ENCODE measurements around the gene SLC6A18. TPM values are rescaled to one million over a fixed set of nuclear protein-coding genes. Genes with fewer than 3 reads are reported as not detected.
"Not testable (repeated sequence)": the region's sequence is repeated elsewhere in the genome, so short reads cannot be mapped to it uniquely, and the experiment has no call there.

SLC6A18 gene
- total and polyA plus RNA-seq, 7 donors = not detected

GRCh38 chr5:1280177-1281037, 55.2 kb downstream of the SLC6A18 start:
- no peak for TF ChIP-seq CTCF (IDR thresholded peaks at IDR 0.05)
- no peaks in the 10 kb centered on the region for H3K4me1 ChIP-seq
- H3K27ac ChIP-seq = no peak overlapping the region
- intact Hi-C loops (cut with DNase I) = no loop called here
- DNase-seq = no peak
- no peak for ATAC-seq
- WGBS, 3 donors = 87 to 92% (median 89%) methylated on average over 26 to 32 of the region's 32 CpGs
- no peaks in the 10 kb centered on the region for H3K9me3 ChIP-seq
- H3K27me3 ChIP-seq (ENCODE audit: insufficient read depth in 3 of 3, low read length in 2 of 3) = no peaks in the 10 kb centered on the region
- H3K4me3 ChIP-seq = no peak overlapping the region
- no peaks in the 10 kb centered on the region for H3K36me3 ChIP-seq (ENCODE audit: insufficient read depth in 1 of 2, low read depth in 1 of 2)

DNA sequence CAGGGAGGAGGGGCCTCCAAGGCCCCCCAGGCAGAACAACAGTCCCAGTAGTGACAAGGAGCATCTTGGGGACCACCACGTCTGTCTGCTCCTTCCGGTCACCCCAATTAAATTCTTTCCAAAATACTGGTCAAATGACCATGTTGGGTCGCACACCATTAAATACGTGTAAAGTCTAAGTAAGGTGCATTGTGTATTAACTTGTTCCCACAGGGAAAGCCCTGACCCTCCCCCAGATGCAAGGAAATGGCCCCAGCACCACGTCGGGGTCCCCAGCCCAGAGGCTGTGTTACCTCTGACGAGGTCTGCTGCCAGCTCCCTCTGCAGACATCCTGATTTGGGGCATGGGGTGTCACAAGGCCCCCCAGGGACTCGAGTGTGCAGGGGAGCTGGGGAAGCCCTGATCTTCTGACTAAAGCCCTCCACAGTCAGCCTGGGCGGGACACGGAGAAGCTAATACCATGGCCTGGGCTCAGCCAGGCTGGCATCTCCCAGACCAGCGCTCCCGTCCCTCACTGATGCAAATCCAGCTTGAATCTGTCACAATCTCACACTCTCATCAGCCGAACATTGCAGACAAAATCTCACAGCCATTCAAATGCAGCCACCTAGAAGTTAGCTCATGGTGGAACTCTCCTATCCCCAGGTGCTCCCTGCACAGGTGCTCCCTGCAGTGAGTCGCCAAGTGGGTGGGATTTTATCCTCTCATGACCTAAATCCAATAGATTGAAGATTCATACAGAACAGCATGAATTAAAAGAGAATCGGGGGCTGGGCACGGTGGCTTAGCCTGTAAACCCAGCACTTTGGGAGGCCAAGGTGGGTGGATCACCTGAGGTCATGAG, 56.1 kb downstream of the SLC6A18 start:
- ATAC-seq (no peak), DNase-seq (no peak)
- no peak overlapping the region for H3K4me3 ChIP-seq
- 77 to 82% (median 80%) methylated on average over 16 of the region's 16 CpGs for WGBS, 3 donors
- intact Hi-C loops (cut with DNase I) = no loop called here
- H3K4me1 ChIP-seq = no peaks in the 10 kb centered on the region
- H3K9me3 ChIP-seq = no peaks in the 10 kb centered on the region
- no peaks in the 10 kb centered on the region for H3K36me3 ChIP-seq (ENCODE audit: insufficient read depth in 1 of 2, low read depth in 1 of 2)
- no peak overlapping the region for H3K27ac ChIP-seq
- TF ChIP-seq CTCF (IDR thresholded peaks at IDR 0.05) = no peak
- no peaks in the 10 kb centered on the region for H3K27me3 ChIP-seq (ENCODE audit: insufficient read depth in 3 of 3, low read length in 2 of 3)

- intact Hi-C loops (cut with DNase I) = no loop called here
- ATAC-seq (no peak), DNase-seq (no peak)
- H3K9me3 ChIP-seq = no peaks in the 10 kb centered on the region
- no peaks in the 10 kb centered on the region for H3K27me3 ChIP-seq (ENCODE audit: insufficient read depth in 3 of 3, low read length in 2 of 3)
- no peaks in the 10 kb centered on the region for H3K36me3 ChIP-seq (ENCODE audit: insufficient read depth in 1 of 2, low read depth in 1 of 2)
- no peaks in the 10 kb centered on the region for H3K4me1 ChIP-seq
- TF ChIP-seq CTCF (IDR thresholded peaks at IDR 0.05) = no peak
- H3K27ac ChIP-seq = no peak overlapping the region
- WGBS, 3 donors = 73 to 78% (median 76%) methylated on average over 37 of the region's 37 CpGs
- no peak overlapping the region for H3K4me3 ChIP-seq
Observed at GRCh38 chr5:1282131-1282992, 57.2 kb downstream of the SLC6A18 start.

GRCh38 chr5:1282993-1283728, 58.0 kb downstream of the SLC6A18 start:
- WGBS, 3 donors = 91 to 95% (median 94%) methylated on average over 40 of the region's 40 CpGs
- intact Hi-C loops (cut with DNase I); H3K4me3 ChIP-seq; H3K4me1 ChIP-seq; ATAC-seq; H3K27me3 ChIP-seq (ENCODE audit: insufficient read depth in 3 of 3, low read length in 2 of 3); H3K9me3 ChIP-seq; H3K36me3 ChIP-seq (ENCODE audit: insufficient read depth in 1 of 2, low read depth in 1 of 2); DNase-seq; H3K27ac ChIP-seq: not testable (repeated sequence)

- H3K9me3 ChIP-seq; H3K36me3 ChIP-seq (ENCODE audit: insufficient read depth in 1 of 2, low read depth in 1 of 2); H3K27ac ChIP-seq; H3K4me3 ChIP-seq; DNase-seq; H3K4me1 ChIP-seq; ATAC-seq; H3K27me3 ChIP-seq (ENCODE audit: insufficient read depth in 3 of 3, low read length in 2 of 3); intact Hi-C loops (cut with DNase I): not testable (repeated sequence)
- 87 to 90% (median 88%) methylated on average over 16 of the region's 16 CpGs for WGBS, 3 donors
Observed at GRCh38 chr5:1283729-1284041, 58.5 kb downstream of the SLC6A18 start.

DNA sequence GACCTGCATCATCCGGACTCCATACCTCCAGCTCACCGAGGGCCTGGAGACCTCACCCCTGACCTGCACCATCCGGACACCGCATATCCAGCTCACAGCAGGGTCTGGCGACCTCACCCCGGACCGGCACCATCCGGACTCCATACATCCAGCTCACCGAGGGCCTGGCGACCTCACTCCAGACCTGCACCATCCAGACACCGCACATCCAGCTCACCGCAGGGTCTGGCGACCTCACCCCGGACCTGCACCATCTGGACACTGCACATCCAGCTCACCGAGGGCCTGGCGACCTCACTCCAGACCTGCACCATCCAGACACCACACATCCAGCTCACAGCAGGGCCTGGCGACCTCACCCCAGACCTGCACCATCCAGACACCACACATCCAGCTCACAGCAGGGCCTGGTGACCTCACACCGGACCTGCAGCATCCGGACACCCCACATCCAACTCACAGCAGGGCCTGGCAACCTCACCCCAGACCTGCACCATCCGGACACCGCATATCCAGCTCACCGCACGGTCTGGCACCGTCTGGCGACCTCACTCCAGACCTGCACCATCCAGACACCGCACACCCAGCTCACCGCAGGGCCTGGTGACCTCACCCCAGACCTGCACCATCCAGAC, 59.3 kb downstream of the SLC6A18 start:
- H3K36me3 ChIP-seq (ENCODE audit: insufficient read depth in 1 of 2, low read depth in 1 of 2); H3K27me3 ChIP-seq (ENCODE audit: insufficient read depth in 3 of 3, low read length in 2 of 3); H3K4me1 ChIP-seq; H3K27ac ChIP-seq; H3K9me3 ChIP-seq; DNase-seq; ATAC-seq; H3K4me3 ChIP-seq; intact Hi-C loops (cut with DNase I): not testable (repeated sequence)
- 83 to 84% (median 84%) methylated on average over 25 to 27 of the region's 27 CpGs for WGBS, 3 donors
